GM18505 (cell line): ENCODE data around the gene CBX6.

Experiments used
- ATAC-seq: cut with Tn5 transposase; IDR thresholded peaks from one replicate; pipeline ENCODE4 v1.9.1; 2021; ENCODE audit not compliant: unreplicated experiment
- POLR2A ChIP-seq: IDR thresholded peaks from 4 replicates; pipeline ENCODE4 v1.6.1; 2011; ENCODE audit warnings: borderline replicate concordance; ENCODE audit not compliant: insufficient read depth, insufficient read length; ENCODE audit errors: extremely low read depth

The CBX6 gene

GRCh38 chr22:38843657-38844314, 28.2 kb downstream of the CBX6 start, which contains the start of gene NPTXR:
TSS of gene NPTXR (minus strand) at chr22:38844028.
- ATAC-seq, result no peak
- TF ChIP-seq POLR2A, result no peak

GRCh38 chr22:38843201-38843656, 28.8 kb downstream of the CBX6 start:
- TF ChIP-seq POLR2A, result no peak

GRCh38 chr22:38842512-38843200, 29.4 kb downstream of the CBX6 start:
- ATAC-seq, result no peak
- TF ChIP-seq POLR2A, result no peak

More at GRCh38 chr22:38843201-38843656, 28.8 kb downstream of the CBX6 start:
- ATAC-seq, result no peak

DNA sequence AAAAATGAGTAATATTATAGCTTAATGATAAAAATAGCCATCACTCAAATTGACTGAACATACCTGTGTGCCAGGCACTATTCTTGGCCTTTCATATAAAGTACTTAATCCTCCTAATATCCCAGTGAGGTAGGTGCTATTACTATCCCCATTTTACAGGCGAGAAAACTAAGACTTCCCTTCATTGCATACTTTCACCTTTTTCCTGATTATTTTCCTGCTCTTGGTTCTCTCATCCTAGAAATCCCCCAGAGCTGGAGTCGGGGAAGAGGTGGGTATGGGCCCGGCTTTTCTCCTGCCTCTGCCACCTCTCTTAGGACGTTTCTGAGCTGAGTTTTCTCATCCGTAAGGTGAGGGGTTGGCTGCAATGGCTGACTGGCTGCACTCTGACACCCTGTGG, 30.4 kb downstream of the CBX6 start:
- ATAC-seq, result no peak

DNA sequence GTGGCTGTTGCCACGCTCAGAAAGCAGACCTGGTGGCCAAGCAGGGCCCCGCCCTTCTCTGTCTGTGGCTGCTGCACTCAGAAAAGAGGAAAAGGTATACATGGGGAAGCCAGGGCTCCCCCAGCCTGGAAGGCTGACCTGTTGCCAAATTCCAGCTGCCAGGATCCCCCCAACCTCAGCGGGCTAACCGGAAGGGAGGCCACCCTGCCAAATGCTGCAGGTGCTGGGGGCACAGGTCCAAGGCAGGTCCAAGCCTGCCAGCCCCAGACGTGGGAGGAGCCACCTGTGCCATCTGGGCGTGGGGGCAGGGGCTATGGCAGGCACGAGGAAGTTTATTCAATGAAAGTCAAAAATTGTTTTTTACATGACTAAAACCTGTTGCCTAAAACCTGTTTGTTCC, 30.8 kb downstream of the CBX6 start:
- no peak for ATAC-seq
- TF ChIP-seq POLR2A, result no peak

More for the DNA sequence above, 30.4 kb downstream of the CBX6 start:
- TF ChIP-seq POLR2A, result no peak

- no peak for ATAC-seq
- no peak for TF ChIP-seq POLR2A
Measured at GRCh38 chr22:38840129-38840528, 31.9 kb downstream of the CBX6 start.

GRCh38 chr22:38839686-38840085, 32.3 kb downstream of the CBX6 start:
- TF ChIP-seq POLR2A, result no peak

DNA sequence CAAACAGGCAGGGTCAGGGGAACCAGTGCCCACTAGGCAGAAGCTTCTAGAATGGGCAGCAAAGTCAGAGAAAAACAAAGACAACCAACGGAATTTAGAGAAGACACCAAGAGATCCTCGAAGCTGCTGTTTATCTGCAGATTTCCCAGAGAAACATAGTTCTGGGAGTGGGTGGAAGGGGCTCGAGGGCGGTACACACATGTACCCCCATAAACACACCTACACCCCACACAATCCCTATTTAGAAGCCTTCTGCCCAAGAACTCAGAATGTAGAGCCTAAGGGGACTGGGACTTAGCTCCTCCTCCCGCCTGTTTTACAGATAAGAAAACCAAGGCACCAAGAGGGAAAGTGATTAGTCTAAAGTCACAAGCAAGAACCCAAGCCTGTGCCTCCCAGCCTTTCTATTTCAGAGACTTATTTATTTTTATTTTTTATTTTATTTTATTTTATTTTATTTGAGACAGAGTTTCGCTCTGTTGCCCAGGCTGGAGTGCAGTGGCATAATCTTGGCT, 34.5 kb downstream of the CBX6 start:
- ATAC-seq, result no peak
- no peak for TF ChIP-seq POLR2A

More at GRCh38 chr22:38839686-38840085, 32.3 kb downstream of the CBX6 start:
- ATAC-seq, result no peak

DNA sequence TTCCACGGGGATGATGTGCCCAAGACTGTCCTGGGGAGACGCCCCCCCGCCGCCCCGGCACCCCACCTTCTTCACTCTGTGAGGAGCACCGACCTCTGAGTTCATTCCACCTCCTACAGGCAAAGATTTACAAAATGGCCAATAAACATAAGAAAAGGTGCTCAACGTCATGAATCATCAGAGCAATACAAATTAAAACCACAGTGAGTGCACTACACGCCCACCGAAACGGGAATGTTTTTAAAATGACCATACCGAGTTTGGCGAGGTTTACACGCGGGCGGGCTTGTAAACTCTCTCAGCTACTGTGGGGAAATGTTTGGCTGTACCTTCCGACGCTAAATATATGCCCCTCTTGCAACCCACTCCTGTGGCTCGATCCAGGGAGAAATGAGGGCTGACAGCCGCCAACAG, 36.1 kb downstream of the CBX6 start:
- TF ChIP-seq POLR2A, result no peak
- ATAC-seq, result no peak

DNA sequence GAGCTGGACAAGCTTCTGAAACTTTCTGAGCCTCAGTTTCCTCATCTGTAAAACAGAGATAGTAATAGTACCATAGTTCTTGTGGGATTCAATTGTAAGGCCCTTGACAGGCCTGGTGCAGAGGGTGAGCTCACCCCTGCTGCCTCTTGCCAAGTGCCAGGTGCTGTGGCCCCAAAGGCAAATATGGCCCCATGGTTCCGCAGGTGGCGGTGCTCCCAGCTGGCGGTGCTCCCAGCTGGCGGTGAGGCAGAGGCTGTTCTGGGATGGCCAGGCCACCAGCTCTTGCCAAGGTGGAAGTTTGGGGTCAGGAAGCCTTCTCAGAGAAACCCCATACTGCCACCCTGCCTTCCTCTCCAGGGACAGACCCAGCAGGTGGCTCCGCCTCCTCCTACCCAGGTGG, 37.0 kb downstream of the CBX6 start:
- no peak for TF ChIP-seq POLR2A
- no peak for ATAC-seq

DNA sequence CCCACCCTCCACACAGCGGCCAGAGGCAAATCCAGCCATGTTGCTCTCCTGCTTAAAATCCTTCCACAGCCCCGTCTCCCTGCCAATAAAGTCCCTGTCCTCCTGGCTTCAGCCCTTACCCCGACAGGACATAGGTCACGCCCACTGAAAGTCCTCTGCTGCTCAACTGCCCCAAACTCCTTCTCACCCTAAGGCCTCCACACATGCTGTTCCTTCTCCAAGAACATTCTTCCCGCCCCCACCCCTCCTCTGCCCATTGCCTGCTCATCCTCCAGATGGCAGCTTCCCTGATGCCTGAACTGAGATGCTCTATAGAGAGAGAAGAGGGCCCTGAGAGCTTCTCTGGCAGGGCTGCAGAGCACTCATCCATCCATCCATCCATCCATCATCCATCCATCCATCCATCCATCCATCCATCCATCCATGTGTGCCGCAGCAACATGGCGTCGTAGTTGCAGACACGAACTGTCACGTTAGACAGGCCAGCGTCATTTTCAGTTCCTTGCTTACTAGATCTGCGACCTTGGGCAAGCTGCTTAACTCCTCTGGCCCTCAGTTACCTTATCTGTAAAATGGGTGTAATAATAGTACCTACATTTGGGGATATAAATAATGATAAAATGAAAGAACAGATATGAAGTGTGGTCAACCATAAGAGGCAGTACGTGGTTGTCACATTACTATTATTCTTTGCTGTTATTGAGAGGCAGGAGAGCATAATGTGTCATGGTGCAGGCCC, 37.6 kb downstream of the CBX6 start:
- no peak for ATAC-seq
- no peak for TF ChIP-seq POLR2A

DNA sequence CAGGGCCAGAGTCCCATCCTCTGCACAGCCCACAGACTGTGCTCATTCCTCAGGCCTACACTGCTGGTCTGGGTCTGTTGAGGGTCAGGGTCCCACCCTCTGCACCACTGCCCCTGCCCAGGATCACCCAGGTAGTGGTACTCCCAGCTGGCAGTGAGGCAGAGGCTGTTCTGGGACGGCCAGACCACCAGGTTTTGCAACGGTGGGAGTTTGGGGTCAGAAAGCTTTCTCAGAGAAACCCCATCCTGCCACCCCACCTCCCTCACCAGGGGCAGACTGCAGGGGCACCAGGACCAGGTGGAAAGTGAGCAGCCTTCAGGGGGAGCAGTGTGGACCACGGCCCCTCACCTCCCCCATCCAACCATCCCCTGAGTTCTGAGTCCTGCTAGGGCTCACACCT, 39.0 kb downstream of the CBX6 start:
- no peak for ATAC-seq
- TF ChIP-seq POLR2A, result no peak
